Measurements from ENCODE around the gene KCNC4. TPM values are rescaled to one million over a fixed set of nuclear protein-coding genes. Genes with fewer than 3 reads are reported as not detected.

The KCNC4 gene
- polyA plus RNA-seq, 1 donor from 2014 or later, result 1.8 TPM

DNA sequence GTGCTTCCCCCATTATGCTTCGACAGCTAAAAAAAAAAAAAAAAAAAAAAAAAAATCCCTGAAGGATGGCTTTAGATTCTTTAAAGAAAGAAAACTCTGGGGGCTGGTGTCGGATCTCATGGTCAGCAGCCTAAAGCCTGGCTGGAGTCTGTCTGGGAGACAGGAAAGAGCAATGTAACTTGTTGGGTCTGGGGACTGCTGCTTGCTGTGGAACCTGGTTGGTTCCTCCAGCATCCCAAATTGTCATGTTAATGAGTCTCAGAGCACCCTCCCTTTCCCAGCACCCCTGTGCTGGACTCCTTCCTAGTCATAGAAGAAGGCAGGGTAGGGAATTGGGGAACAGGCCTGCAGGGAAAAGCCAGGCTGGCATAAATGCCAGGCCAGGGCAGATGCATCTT lies 3.0 kb downstream of the KCNC4 start:
- Mint-ChIP-seq H3K4me1 (peaks cover 14 to 25% (median 24%) of the 10 kb centered on the region in 3 donors), H3K9me3 (peaks cover 0 to 2% (median 0%) of the 10 kb centered on the region in 3 donors)

DNA sequence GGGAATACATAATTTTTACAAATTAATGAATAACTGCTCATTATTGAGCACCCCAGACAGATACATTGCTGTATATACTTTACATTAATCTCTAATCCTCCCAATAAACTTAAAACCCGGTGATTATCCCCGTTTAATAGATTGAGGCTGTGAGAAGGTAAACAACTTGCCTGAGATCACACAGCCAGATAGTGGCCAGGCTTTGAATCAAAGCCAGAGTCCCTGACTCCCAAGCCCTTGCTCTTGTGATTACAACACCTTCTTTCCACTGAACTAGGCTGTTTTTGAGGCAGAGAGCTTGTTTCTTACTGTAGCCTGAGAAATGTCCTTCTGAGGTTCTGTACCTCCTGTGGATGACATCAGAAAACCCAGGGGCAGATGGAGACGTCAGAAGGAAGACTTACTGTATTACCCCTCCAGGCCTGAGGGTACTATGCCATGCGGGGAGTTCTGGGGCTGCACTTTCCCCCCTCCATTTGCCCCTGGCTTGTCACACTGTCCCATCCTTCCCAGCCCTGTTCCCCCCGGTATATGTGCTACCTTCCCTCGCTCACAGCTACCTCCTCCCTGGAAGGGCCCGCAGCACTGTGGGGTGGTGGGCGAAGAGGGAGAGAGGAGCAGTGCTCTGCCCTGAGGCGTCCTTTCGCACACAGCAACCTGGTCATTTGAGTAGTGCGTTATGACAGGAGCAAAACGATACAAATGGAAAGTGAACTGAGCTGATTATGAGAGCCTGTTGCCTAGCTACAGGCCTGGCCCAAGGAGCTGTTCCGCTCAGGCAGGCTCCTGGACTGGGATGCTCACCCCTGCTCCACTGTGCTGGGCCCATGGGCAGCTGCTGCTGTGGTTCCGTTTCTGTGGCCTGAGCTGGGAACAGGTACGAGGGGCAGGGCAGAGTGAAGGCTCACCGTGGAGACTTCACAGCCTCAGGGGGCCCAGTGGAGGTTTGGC lies 4.6 kb downstream of the KCNC4 start:
- Mint-ChIP-seq H3K9me3 (peaks cover 0 to 2% (median 0%) of the 10 kb centered on the region in 3 donors), H3K4me3 (peak overlapping the region in 2 of 4 donors; percentile 56 to 95), H3K27ac (peak overlapping the region; percentile 53 to 76 (median 66)), H3K4me1 (peaks cover 11 to 18% (median 16%) of the 10 kb centered on the region in 3 donors), H3K27me3 (no peaks in the 10 kb centered on the region), H3K36me3 (no peaks in the 10 kb centered on the region)

More for the DNA sequence above, 3.0 kb downstream of the KCNC4 start:
- Mint-ChIP-seq H3K27ac (peak overlapping the region in 2 of 3 donors; percentile 53 to 88), H3K4me3 (peak overlapping the region; percentile 50 to 95 (median 76)), H3K27me3 (no peaks in the 10 kb centered on the region), H3K36me3 (no peaks in the 10 kb centered on the region)

GRCh38 chr1:110215621-110216515 lies 5.8 kb downstream of the KCNC4 start:
- Mint-ChIP-seq H3K4me3 (peak overlapping the region in 1 of 4 donors; percentile 36), H3K36me3 (no peaks in the 10 kb centered on the region), H3K4me1 (peaks cover 11 to 17% (median 16%) of the 10 kb centered on the region in 3 donors), H3K27ac (no peak overlapping the region), H3K27me3 (no peaks in the 10 kb centered on the region), H3K9me3 (peaks cover 0 to 2% (median 0%) of the 10 kb centered on the region in 3 donors)

GRCh38 chr1:110216844-110217444 lies 6.8 kb downstream of the KCNC4 start:
- Mint-ChIP-seq H3K27ac (no peak overlapping the region), H3K27me3 (no peaks in the 10 kb centered on the region), H3K4me1 (peaks cover 11 to 16% (median 16%) of the 10 kb centered on the region in 3 donors), H3K36me3 (no peaks in the 10 kb centered on the region), H3K4me3 (no peak overlapping the region), H3K9me3 (no peaks in the 10 kb centered on the region)

DNA sequence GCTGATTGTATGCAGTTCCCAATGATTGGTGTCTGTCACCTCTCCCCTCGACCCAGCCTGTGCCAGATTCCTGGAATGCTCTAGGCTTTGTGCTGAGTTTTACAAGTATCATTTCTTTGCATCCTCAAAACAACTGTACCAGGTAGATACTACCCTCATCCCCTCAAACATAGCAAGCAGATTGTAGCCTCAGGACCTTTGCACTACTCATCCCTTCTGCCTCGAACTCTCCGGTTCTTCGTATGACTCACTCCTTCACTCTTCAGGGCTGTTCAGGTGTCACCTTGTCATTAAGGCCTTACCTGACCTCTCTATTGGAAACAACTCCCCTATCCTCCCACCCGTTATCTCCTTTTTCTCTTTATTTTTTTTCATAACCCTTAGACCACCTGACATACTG lies 8.0 kb downstream of the KCNC4 start:
- H3K4me3 Mint-ChIP-seq, result peak overlapping the region in 1 of 4 donors; percentile 34
- no peaks in the 10 kb centered on the region for H3K27me3 Mint-ChIP-seq
- peaks cover 6 to 12% (median 11%) of the 10 kb centered on the region in 3 donors for H3K4me1 Mint-ChIP-seq
- H3K9me3 Mint-ChIP-seq, result no peaks in the 10 kb centered on the region
- H3K27ac Mint-ChIP-seq, result peak overlapping the region in 1 of 3 donors; percentile 40
- H3K36me3 Mint-ChIP-seq, result no peaks in the 10 kb centered on the region

DNA sequence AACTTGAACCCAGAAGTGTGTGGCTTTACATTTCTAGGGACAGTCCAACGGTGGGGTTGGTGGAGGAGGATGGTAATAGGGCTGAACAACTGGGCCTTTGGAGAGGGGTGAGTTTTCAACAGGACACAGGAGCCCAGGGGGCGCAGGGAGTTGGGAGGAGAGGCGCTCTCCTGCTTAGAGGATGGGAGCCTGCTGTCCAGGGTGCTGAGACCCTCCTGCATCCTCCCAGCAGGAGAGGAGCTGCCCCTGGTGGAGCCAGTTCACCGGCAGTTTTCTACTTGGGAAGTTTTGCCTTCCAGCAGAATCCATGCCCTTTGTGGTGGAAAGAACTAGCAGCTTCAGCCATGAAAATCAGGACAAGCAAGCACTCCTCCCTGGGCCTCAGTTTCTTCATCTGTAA lies 8.6 kb downstream of the KCNC4 start:
- peak overlapping the region in 1 of 3 donors; percentile 40 for H3K27ac Mint-ChIP-seq
- no peak overlapping the region for H3K4me3 Mint-ChIP-seq
- H3K4me1 Mint-ChIP-seq, result peaks cover 6 to 9% (median 6%) of the 10 kb centered on the region in 3 donors
- H3K27me3 Mint-ChIP-seq, result no peaks in the 10 kb centered on the region
- peaks cover 2% of the 10 kb centered on the region for H3K36me3 Mint-ChIP-seq
- no peaks in the 10 kb centered on the region for H3K9me3 Mint-ChIP-seq

DNA sequence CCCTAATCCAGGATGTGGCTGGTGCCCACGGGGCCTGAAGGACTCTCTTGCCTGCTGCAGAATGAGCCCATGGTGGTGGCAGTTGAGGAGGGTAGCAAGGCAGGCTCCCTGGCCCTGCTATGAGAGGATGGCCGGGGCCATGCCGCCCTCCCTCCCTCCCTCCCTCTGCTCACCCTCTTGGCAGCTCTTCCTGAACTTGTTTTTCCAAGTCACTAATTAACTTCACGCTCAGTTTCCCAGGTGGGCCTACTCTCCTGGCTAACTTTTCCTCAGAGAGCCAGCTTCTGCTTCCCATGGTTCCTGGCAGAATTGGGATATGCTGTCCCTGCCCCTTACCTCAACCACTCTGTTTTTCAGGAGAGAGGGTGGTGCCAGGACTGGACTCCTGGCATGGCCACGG lies 10.2 kb downstream of the KCNC4 start:
- peaks cover 3% of the 10 kb centered on the region for H3K36me3 Mint-ChIP-seq
- no peaks in the 10 kb centered on the region for H3K27me3 Mint-ChIP-seq
- H3K27ac Mint-ChIP-seq, result no peak overlapping the region
- peaks cover 0 to 6% (median 2%) of the 10 kb centered on the region in 3 donors for H3K4me1 Mint-ChIP-seq
- H3K4me3 Mint-ChIP-seq, result no peak overlapping the region
- no peaks in the 10 kb centered on the region for H3K9me3 Mint-ChIP-seq

DNA sequence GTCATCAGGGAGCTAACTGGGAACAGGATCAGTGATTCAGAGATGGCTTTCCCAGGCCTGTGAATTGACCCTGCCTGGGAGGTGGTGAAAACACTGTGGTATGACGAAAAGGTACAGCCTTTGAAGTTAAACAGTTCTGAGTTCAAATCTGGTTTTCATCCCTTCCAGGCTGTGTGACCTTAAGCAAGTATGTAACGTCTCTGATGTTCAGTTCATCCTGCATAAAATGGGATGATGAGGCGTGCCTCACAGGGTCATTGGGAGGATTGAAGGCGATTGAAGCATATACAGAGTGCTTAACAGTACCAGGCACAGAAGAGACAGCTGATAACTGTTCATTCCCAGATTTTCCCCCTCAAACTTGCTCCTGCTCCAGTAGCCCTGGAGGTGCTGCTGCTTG lies 11.0 kb downstream of the KCNC4 start:
- Mint-ChIP-seq H3K27ac (no peak overlapping the region), H3K4me1 (peaks cover 0 to 6% (median 2%) of the 10 kb centered on the region in 3 donors), H3K27me3 (no peaks in the 10 kb centered on the region), H3K9me3 (no peaks in the 10 kb centered on the region), H3K4me3 (no peak overlapping the region), H3K36me3 (peaks cover 3% of the 10 kb centered on the region)

DNA sequence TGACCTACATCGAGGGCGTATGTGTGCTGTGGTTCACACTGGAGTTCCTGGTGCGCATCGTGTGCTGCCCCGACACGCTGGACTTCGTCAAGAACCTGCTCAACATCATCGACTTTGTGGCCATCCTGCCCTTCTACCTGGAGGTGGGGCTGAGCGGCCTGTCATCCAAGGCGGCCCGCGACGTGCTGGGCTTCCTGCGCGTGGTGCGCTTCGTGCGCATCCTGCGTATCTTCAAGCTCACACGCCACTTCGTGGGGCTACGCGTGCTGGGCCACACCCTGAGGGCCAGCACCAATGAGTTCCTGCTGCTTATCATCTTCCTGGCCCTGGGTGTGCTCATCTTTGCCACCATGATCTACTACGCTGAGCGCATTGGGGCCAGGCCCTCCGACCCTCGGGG lies 13.0 kb downstream of the KCNC4 start:
- peaks cover 0 to 3% (median 0%) of the 10 kb centered on the region in 3 donors for H3K4me1 Mint-ChIP-seq
- H3K36me3 Mint-ChIP-seq, result peaks cover 5% of the 10 kb centered on the region
- no peak overlapping the region for H3K4me3 Mint-ChIP-seq
- no peaks in the 10 kb centered on the region for H3K9me3 Mint-ChIP-seq
- no peaks in the 10 kb centered on the region for H3K27me3 Mint-ChIP-seq
- H3K27ac Mint-ChIP-seq, result no peak overlapping the region

GRCh38 chr1:110223581-110223980 lies 13.5 kb downstream of the KCNC4 start:
- peaks cover 0 to 2% (median 0%) of the 10 kb centered on the region in 3 donors for H3K4me1 Mint-ChIP-seq
- H3K36me3 Mint-ChIP-seq, result peaks cover 5% of the 10 kb centered on the region
- H3K27ac Mint-ChIP-seq, result no peak overlapping the region
- H3K27me3 Mint-ChIP-seq, result no peaks in the 10 kb centered on the region
- H3K4me3 Mint-ChIP-seq, result peak overlapping the region in 1 of 4 donors; percentile 14
- H3K9me3 Mint-ChIP-seq, result no peaks in the 10 kb centered on the region

DNA sequence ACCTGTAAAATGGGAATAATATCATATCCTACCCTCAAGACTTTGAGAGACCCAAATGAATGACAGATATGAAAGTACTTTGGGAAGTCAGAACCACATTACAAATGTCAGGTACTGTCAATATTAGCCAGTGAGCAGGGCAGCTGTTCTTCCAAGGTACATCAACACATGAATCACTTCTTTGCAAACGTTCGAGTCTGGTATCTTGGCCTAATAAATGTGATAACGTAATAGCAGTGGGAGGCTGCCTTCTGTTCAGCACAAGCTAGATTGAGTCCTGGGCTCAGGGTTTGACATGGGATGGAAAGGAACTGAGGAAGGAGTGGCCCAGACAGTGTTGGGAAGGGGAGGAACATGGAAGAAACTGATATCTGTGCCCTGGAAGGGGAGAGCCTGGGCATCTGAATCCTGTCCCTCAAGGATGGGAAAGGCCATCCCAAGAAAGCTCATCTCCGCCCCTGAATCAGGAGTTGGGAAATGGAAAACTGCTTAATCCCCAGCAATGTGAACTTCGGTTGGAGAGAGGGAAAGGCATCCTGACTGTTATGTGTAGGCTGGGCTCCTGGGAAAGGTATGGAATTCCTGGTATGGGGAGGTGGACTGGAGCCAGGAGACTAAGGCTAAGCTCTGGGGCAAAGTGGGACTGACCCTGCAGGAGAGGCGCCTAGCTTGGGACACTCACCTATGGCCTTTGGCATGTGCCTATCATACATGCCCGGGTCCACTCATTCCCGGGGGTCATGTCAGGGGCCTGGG lies 14.3 kb downstream of the KCNC4 start:
- peaks cover 0 to 2% (median 0%) of the 10 kb centered on the region in 3 donors for H3K4me1 Mint-ChIP-seq
- peaks cover 5% of the 10 kb centered on the region for H3K36me3 Mint-ChIP-seq
- H3K9me3 Mint-ChIP-seq, result no peaks in the 10 kb centered on the region
- no peak overlapping the region for H3K4me3 Mint-ChIP-seq
- H3K27me3 Mint-ChIP-seq, result no peaks in the 10 kb centered on the region
- H3K27ac Mint-ChIP-seq, result no peak overlapping the region

GRCh38 chr1:110225212-110225611 lies 15.1 kb downstream of the KCNC4 start:
- Mint-ChIP-seq H3K4me3 (no peak overlapping the region), H3K27me3 (no peaks in the 10 kb centered on the region), H3K4me1 (peaks cover 0 to 2% (median 0%) of the 10 kb centered on the region in 3 donors), H3K9me3 (no peaks in the 10 kb centered on the region), H3K27ac (no peak overlapping the region), H3K36me3 (peaks cover 5% of the 10 kb centered on the region)

DNA sequence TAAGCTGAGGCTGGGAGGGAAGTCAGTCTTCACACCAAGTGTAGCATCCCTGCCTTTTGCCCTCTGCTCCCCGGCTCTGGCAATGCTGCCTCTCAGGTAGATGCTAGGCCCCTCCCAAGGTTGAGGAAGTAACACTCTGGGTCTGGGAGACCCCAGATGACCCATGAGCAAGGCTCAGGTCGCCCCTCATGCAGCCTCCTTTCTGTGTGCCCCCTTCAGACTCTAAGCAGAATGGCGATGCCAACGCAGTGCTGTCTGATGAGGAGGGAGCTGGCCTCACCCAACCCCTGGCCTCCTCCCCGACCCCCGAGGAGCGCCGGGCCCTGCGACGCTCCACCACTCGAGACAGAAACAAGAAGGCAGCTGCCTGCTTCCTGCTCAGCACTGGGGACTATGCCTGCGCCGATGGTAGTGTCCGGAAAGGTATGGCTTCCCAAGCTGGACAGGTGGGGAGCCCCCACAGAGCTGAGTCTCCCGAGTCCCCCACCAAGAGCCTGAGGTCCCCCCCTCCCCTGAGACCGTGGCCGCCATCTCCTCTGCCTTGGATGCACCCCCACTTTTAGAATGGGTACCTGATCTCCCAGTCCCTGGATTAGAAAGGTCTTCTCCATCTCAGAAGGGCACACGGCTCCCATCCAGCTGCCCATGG lies 15.8 kb downstream of the KCNC4 start:
- H3K36me3 Mint-ChIP-seq, result peaks cover 5% of the 10 kb centered on the region
- no peaks in the 10 kb centered on the region for H3K27me3 Mint-ChIP-seq
- H3K4me1 Mint-ChIP-seq, result peaks cover 0 to 2% (median 0%) of the 10 kb centered on the region in 3 donors
- H3K9me3 Mint-ChIP-seq, result no peaks in the 10 kb centered on the region
- H3K4me3 Mint-ChIP-seq, result no peak overlapping the region
- H3K27ac Mint-ChIP-seq, result no peak overlapping the region

Measured in IgD-negative memory B cell (primary cell).